Breast epithelium (tissue), 4 donors: ENCODE data around the gene NUP43. TPM values are rescaled to one million over a fixed set of nuclear protein-coding genes. Genes with fewer than 3 reads are reported as not detected.

Source experiments
- DNase-seq, 2 donors: peaks; one replicate each; pipeline ENCODE4 v3.0.0-alpha.2; 2019; ENCODE audit warnings: low spot score in 2 of 2
- H3K27ac ChIP-seq, 2 donors: fragments of 200-600 bp; sonication (generic) in 1 of 2; one replicate each; pipeline ENCODE4 v1.5.1; 2016 to 2019; ENCODE audit warnings: mild to moderate bottlenecking in 1 of 2
- H3K27me3 ChIP-seq, 2 donors: fragments of 200-600 bp; sonication (generic) in 1 of 2; one replicate each; pipeline versions ENCODE4 v1.5.1 to v1.6.0; 2017 to 2019; ENCODE audit warnings: control low read depth in 1 of 2, mild to moderate bottlenecking in 1 of 2
- H3K36me3 ChIP-seq: fragments of 200-600 bp; one replicate; pipeline ENCODE4 v1.5.1; 2019
- H3K4me1 ChIP-seq, 2 donors: fragments of 200-600 bp; sonication (generic); one replicate each; pipeline ENCODE4 v1.5.1; 2016 to 2019; ENCODE audit warnings: control low read depth in 1 of 2
- H3K4me3 ChIP-seq, 3 donors: fragments of 200-600 bp; sonication (generic); 1 replicate in 2 of 3; 2 replicates in 1 of 3; pipeline ENCODE4 v1.5.1; 2016 to 2019; ENCODE audit warnings: mild to moderate bottlenecking in 3 of 3, moderate library complexity in 2 of 3
- H3K9me3 ChIP-seq, 2 donors: fragments of 200-600 bp; sonication (generic) in 1 of 2; one replicate each; pipeline ENCODE4 v1.5.1; 2016 to 2019; ENCODE audit warnings: control low read depth in 1 of 2
- CTCF ChIP-seq, 3 donors: fragments of 450-650 bp; IDR thresholded peaks; one replicate each; pipeline ENCODE4 v1.5.1; 2016 to 2017; ENCODE audit warnings: antibody characterized with exemption in 3 of 3, mild to moderate bottlenecking in 3 of 3, moderate library complexity in 3 of 3
- POLR2A ChIP-seq: fragments of 450-650 bp; IDR thresholded peaks from one replicate; pipeline ENCODE4 v1.6.1; 2016; ENCODE audit warnings: antibody characterized with exemption, mild to moderate bottlenecking, moderate library complexity
- POLR2AphosphoS5 ChIP-seq, 3 donors: sonication (generic); formaldehyde crosslinking; IDR thresholded peaks; one replicate each; pipeline ENCODE4 v1.6.1; 2017; ENCODE audit warnings: antibody characterized with exemption in 3 of 3
- intact Hi-C: fragments of 100-400 bp; cut with DNase I; formaldehyde crosslinking; loops from one replicate; pipeline ENCODE4 v1.15.1; 2023; ENCODE audit warnings: low total_unique reads
- total RNA-seq, 3 donors: library from RNA; depleted of rRNA; stranded (reverse); fragments of >200 nt; gene quantifications; one replicate each; pipeline ENCODE4 v1.1.0, GENCODE V29; 2016

NUP43 gene
- total RNA-seq, 3 donors from 2014 or later = 15.5 to 27.8 (median 22.6) TPM

DNA sequence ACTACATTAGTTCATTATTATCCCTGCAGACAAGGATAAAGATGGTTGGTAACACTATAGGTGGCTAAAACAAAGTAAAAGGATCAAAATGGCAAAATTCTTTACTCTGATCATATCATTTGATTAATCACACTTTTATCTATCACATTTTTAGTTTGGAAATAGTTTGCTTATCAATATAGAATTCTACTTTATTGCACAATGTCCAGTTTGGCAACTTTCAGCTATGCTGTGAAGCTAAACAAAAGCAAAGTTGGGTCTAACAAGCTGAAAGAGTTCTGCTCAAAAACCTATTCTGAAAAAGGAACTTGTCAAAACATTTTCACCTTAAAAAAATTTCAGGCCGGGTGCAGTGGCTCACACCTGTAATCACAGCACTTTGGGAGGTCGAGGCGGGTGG, 20.5 kb downstream of the NUP43 start:
- TF ChIP-seq POLR2A (no peak), POLR2AphosphoS5 (IDR thresholded peaks at IDR 0.05) (no peak), CTCF (IDR thresholded peaks at IDR 0.05) (no peak)
- no peak for DNase-seq
- Histone ChIP-seq H3K27ac (no peak overlapping the region), H3K9me3 (no peaks in the 10 kb centered on the region), H3K27me3 (no peaks in the 10 kb centered on the region), H3K36me3 (peaks cover 8% of the 10 kb centered on the region), H3K4me1 (no peaks in the 10 kb centered on the region), H3K4me3 (no peak overlapping the region)
- intact Hi-C loops = no loop called here

GRCh38 chr6:149723771-149724417, 22.4 kb downstream of the NUP43 start:
- Histone ChIP-seq H3K27ac (no peak overlapping the region), H3K36me3 (peaks cover 4% of the 10 kb centered on the region), H3K9me3 (no peaks in the 10 kb centered on the region), H3K27me3 (no peaks in the 10 kb centered on the region), H3K4me1 (no peaks in the 10 kb centered on the region), H3K4me3 (no peak overlapping the region)
- intact Hi-C loops = no loop called here
- TF ChIP-seq POLR2AphosphoS5 (IDR thresholded peaks at IDR 0.05) (no peak), CTCF (IDR thresholded peaks at IDR 0.05) (peak in 2 of 3 donors; percentile 51 to 53), POLR2A (no peak)
- no peak for DNase-seq

DNA sequence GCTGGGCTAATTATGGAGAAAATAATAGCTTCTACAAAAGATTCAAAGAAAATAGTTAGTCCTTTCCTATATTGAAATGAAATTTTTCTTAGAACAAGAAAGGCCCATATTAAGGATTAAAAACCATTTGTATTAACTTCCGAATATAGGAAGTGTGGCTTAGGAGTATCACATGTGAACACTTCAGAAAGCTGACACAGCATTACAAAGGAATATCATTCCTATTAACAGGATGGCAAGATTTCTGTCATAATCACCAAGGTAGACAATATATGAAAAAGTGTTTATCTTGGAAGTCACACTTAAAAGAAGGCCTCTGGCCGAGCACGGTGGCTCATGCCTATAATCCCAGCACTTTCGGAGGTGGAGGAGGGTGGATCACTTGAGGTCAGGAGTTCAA, 23.1 kb downstream of the NUP43 start:
- H3K9me3 ChIP-seq = no peaks in the 10 kb centered on the region
- DNase-seq = no peak
- TF ChIP-seq CTCF (IDR thresholded peaks at IDR 0.05) = no peak
- TF ChIP-seq POLR2AphosphoS5 (IDR thresholded peaks at IDR 0.05) = no peak
- no peak for TF ChIP-seq POLR2A
- H3K4me1 ChIP-seq = no peaks in the 10 kb centered on the region
- H3K4me3 ChIP-seq = no peak overlapping the region
- intact Hi-C loops = no loop called here
- no peaks in the 10 kb centered on the region for H3K27me3 ChIP-seq
- no peak overlapping the region for H3K27ac ChIP-seq
- H3K36me3 ChIP-seq = peaks cover 4% of the 10 kb centered on the region

DNA sequence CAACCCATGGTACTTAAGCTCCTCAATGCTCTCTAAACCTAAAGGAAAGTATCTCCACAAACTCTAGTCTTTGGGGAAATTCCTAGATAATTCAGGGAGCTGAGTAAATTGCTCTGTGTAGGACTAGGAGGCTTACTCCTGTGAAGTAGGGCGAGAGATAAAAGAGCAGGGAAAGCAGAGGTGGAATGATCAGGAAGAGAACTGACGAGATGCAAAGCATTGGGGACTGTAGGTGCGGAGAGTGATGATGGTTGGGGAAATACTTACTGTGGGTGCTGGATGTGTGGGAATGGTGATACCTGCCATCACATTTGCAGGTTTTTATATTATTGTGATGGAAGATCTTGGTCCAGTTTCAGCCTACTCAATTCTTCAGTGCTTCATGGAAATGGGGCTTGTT, 26.8 kb downstream of the NUP43 start:
- no peak for DNase-seq
- Histone ChIP-seq H3K27ac (no peak overlapping the region), H3K36me3 (no peaks in the 10 kb centered on the region), H3K9me3 (no peaks in the 10 kb centered on the region), H3K4me1 (no peaks in the 10 kb centered on the region), H3K4me3 (no peak overlapping the region), H3K27me3 (no peaks in the 10 kb centered on the region)
- intact Hi-C loops = loop anchor here (2.0 kb wide), 1 partner anchor 287 kb away; no protein-coding TSS in a partner anchor
- TF ChIP-seq CTCF (IDR thresholded peaks at IDR 0.05) = no peak
- TF ChIP-seq POLR2AphosphoS5 (IDR thresholded peaks at IDR 0.05) = no peak
- TF ChIP-seq POLR2A = no peak

DNA sequence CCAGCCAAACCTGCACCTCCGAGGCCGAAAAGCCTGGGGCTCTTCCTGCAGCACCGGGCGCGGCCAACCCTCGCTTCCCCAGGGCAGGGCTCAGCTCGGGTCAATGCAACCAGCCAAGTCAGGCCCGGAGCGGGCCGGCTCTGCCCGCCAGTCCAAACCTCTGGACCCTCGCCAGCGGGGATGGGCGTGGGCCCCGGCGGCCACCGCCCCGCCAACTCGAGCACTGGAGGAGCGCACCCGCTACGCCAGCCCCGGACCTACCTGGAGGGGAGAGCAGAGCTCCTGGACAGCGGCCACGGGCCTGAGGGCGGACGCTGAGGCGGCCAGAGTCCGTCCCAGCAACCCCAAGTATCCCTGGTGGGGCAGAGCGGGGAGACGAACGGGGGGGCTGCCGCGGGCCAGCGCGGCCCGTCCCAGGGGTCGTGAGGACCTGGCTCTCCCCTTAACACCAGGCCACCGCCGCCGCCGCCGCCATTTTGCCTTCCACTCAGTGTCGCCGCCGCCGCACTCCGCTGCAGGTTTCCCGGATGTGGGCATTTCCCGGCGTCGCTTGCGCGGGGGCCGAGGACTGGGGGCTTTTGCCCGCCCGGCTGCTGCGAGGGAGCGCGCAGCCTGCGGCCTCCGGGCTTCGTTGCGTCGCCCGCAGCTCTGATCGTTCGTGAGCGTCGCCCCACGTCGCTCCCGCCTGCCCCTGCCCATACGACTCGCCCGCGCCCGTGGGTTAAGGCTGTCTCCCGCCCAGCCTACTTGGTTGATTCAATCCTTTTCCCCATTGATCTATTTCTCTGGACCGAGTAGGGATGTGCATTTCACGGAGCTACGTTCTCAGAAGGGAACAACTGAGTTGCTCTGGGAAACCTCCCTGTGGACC, 28.5 kb downstream of the NUP43 start, which contains the start of gene LATS1:
LATS1 (minus strand) TSS at position 514 of the 871 bp plus-strand sequence. CDS start 15,975 bp downstream, outside the sequence.
- no peaks in the 10 kb centered on the region for H3K27me3 ChIP-seq
- TF ChIP-seq CTCF (IDR thresholded peaks at IDR 0.05) = no peak
- peak; percentile 55 to 83 (median 79) for TF ChIP-seq POLR2AphosphoS5 (IDR thresholded peaks at IDR 0.05)
- peak; percentile 69 for TF ChIP-seq POLR2A
- H3K4me3 ChIP-seq = peak within 1 kb of the TSS; percentile 87 to 95 (median 94)
- H3K9me3 ChIP-seq = no peaks in the 10 kb centered on the region
- no peaks in the 10 kb centered on the region for H3K4me1 ChIP-seq
- H3K36me3 ChIP-seq = no peaks in the 10 kb centered on the region
- intact Hi-C loops = loop anchor here (2.0 kb wide), 1 partner anchor 289 kb away; no protein-coding TSS in a partner anchor
- peak within 1 kb of the TSS; percentile 99 to 100 for H3K27ac ChIP-seq
- DNase-seq = peak; percentile 84 to 92
